ENCODE measurements around the gene HBEGF. TPM values are rescaled to one million over a fixed set of nuclear protein-coding genes. Genes with fewer than 3 reads are reported as not detected.

Gene HBEGF
- polyA plus RNA-seq, 1 donor (not counting 4 experiments of a cell fraction or from before 2014, with no cell fraction given) = 53.1 TPM

DNA sequence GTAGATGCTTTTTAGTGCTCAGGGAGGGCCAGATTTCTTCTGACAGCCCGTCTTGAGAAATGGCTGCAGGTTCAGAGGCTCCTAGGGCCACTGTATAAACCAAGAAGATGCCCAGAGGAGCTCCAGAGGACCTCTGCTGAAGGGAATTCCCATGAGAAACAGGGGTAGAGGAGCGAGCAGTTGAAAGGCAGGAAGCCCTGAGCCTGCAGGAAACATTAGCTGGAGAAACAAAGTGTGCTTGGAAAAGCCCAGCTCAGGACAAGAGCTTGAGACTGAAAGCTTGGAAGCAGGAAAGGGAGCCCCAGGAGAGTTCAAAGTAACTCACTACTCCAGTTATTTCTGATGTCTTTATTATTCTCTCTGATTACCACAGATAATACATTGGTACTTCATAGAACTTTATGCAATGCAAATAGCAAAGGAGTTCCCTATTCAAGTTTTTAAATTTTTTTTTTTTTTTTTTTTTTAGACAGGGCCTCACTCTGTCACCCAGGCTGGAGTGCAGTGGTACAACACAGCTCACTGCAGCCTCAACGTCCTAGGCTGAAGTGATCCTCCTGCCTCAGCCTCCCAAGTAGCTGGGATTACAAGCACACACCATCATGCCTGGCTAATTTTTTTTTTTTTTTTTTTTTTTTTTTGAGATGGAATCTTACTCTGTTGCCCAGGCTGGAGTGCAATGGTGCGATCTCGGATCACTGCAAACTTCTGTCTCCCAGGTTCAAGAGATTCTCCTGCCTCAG is 16.5 kb downstream of the HBEGF start:
- Histone ChIP-seq H3K4me3 (ENCODE audit: control insufficient read depth in 2 of 3, extremely low read depth in 1 of 3, insufficient read depth in 2 of 3, low read depth in 1 of 3, low read length in 3 of 3) (no peak overlapping the region), H3K4me1 (ENCODE audit: control insufficient read depth, extremely low read depth, insufficient read depth, low read length) (no peaks in the 10 kb centered on the region), H3K79me2 (ENCODE audit: control insufficient read depth, insufficient read depth, low read length) (no peaks in the 10 kb centered on the region), H4K20me1 (ENCODE audit: control insufficient read depth, extremely low read depth, insufficient read depth, low read length) (no peaks in the 10 kb centered on the region), H2AFZ (ENCODE audit: control insufficient read depth, low read length) (no peak overlapping the region), H3K9me3 (ENCODE audit: control insufficient read depth, low read depth, low read length) (no peaks in the 10 kb centered on the region), H3K27ac (ENCODE audit: control insufficient read depth, insufficient read depth, low read length) (no peak overlapping the region), H3K4me2 (ENCODE audit: control insufficient read depth, extremely low read depth, insufficient read depth, low read depth, low read length) (no peak overlapping the region), H3K9ac (ENCODE audit: control insufficient read depth, extremely low read depth, insufficient read depth, low read length) (no peak overlapping the region), H3K36me3 (ENCODE audit: control insufficient read depth in 2 of 2, extremely low read depth in 1 of 2, insufficient read depth in 2 of 2, low read length in 2 of 2) (peaks cover 15 to 25% of the 10 kb centered on the region in 2 experiments), H3K9me1 (ENCODE audit: control insufficient read depth, extremely low read depth, insufficient read depth, low read length) (peaks cover 2% of the 10 kb centered on the region), H3K27me3 (ENCODE audit: control insufficient read depth, extremely low read depth, insufficient read depth, low read length) (no peaks in the 10 kb centered on the region)
- DNase-seq (ENCODE audit: low read depth, low spot score) = no peak
- FAIRE-seq = no peak
- TF ChIP-seq, protein P1, sequence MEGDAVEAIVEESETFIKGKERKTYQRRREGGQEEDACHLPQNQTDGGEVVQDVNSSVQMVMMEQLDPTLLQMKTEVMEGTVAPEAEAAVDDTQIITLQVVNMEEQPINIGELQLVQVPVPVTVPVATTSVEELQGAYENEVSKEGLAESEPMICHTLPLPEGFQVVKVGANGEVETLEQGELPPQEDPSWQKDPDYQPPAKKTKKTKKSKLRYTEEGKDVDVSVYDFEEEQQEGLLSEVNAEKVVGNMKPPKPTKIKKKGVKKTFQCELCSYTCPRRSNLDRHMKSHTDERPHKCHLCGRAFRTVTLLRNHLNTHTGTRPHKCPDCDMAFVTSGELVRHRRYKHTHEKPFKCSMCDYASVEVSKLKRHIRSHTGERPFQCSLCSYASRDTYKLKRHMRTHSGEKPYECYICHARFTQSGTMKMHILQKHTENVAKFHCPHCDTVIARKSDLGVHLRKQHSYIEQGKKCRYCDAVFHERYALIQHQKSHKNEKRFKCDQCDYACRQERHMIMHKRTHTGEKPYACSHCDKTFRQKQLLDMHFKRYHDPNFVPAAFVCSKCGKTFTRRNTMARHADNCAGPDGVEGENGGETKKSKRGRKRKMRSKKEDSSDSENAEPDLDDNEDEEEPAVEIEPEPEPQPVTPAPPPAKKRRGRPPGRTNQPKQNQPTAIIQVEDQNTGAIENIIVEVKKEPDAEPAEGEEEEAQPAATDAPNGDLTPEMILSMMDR (optimal IDR thresholded peaks at IDR 0.05 in 1 of 3, IDR thresholded peaks at IDR 0.05 in 1 of 3, conservative IDR thresholded peaks at IDR 0.05 in 1 of 3; ENCODE audit: extremely low read depth in 1 of 3, insufficient read depth in 2 of 3, low read length in 3 of 3) = no peak
- no peak for TF ChIP-seq EZH2 (IDR thresholded peaks at IDR 0.05; ENCODE audit: low read length)
- dilution Hi-C loops (cut with MboI; ENCODE audit: extremely low pct_ligation_motif_present, low sequenced_read_pairs) = no loop called here

DNA sequence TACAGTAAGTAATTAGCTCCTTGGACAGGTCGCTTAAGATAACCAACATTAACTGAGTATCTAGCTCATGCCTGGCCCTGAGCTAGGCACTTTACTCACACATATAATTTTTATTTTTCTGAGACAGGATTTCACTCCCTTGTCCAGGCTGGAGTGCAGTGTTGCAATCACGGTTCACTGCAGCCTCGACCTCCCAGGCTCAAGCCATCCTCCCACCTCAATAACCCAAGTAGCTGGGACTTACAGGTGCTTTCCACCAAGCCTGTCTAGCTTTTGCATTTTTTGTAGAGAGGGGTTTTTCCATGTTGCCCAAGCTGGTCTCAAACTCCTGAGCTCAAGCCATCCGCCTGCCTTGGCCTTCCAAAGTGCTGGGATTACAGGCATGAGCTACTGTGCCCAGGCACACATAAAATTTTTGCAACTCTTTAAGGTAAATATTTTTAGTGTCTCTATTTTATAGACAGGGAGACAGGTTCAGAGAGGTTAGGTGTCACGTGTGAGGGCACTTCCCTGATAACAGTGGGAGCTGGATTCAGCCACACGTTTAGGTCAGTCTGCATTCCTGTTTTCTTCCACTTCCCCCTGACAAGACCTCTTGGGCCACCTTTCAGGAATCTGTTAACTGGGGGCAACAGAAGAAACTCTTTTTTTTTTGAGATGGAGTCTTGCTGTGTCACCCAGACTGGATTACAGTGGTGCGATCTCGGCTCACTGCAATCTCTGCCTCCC is 18.2 kb downstream of the HBEGF start:
- dilution Hi-C loops (cut with MboI; ENCODE audit: extremely low pct_ligation_motif_present, low sequenced_read_pairs) = no loop called here
- no peak overlapping the region for H3K4me2 ChIP-seq (ENCODE audit: control insufficient read depth, extremely low read depth, insufficient read depth, low read depth, low read length)
- TF ChIP-seq, protein P1 (optimal IDR thresholded peaks at IDR 0.05 in 1 of 3, IDR thresholded peaks at IDR 0.05 in 1 of 3, conservative IDR thresholded peaks at IDR 0.05 in 1 of 3; ENCODE audit: extremely low read depth in 1 of 3, insufficient read depth in 2 of 3, low read length in 3 of 3) = no peak
- no peak for TF ChIP-seq EZH2 (IDR thresholded peaks at IDR 0.05; ENCODE audit: low read length)

More for the DNA sequence above, 18.2 kb downstream of the HBEGF start:
- Histone ChIP-seq H3K4me1 (ENCODE audit: control insufficient read depth, extremely low read depth, insufficient read depth, low read length) (peaks cover 14% of the 10 kb centered on the region), H3K9me3 (ENCODE audit: control insufficient read depth, low read depth, low read length) (no peaks in the 10 kb centered on the region), H2AFZ (ENCODE audit: control insufficient read depth, low read length) (no peak overlapping the region), H3K9me1 (ENCODE audit: control insufficient read depth, extremely low read depth, insufficient read depth, low read length) (peaks cover under 1% of the 10 kb centered on the region), H4K20me1 (ENCODE audit: control insufficient read depth, extremely low read depth, insufficient read depth, low read length) (no peaks in the 10 kb centered on the region), H3K27me3 (ENCODE audit: control insufficient read depth, extremely low read depth, insufficient read depth, low read length) (no peaks in the 10 kb centered on the region), H3K79me2 (ENCODE audit: control insufficient read depth, insufficient read depth, low read length) (no peaks in the 10 kb centered on the region), H3K9ac (ENCODE audit: control insufficient read depth, extremely low read depth, insufficient read depth, low read length) (no peak overlapping the region), H3K4me3 (ENCODE audit: control insufficient read depth in 2 of 3, extremely low read depth in 1 of 3, insufficient read depth in 2 of 3, low read depth in 1 of 3, low read length in 3 of 3) (no peak overlapping the region), H3K27ac (ENCODE audit: control insufficient read depth, insufficient read depth, low read length) (no peak overlapping the region), H3K36me3 (ENCODE audit: control insufficient read depth in 2 of 2, extremely low read depth in 1 of 2, insufficient read depth in 2 of 2, low read length in 2 of 2) (peaks cover 5 to 10% of the 10 kb centered on the region in 2 experiments)
- no peak for DNase-seq (ENCODE audit: low read depth, low spot score)
- no peak for FAIRE-seq

Measured in keratinocyte (primary cell).